Frontal cortex (tissue), 4 donors: ENCODE measurements around the gene RDH5. TPM values are rescaled to one million over a fixed set of nuclear protein-coding genes. Genes with fewer than 3 reads are reported as not detected.

Experiments
- DNase-seq, 2 donors: peaks; one replicate each; pipeline ENCODE4 v3.0.0; 2012; ENCODE audit warnings: low spot score in 2 of 2
- FAIRE-seq: peaks from 2 replicates; lab custom pipeline; 2012; peaks lifted over from hg19 to GRCh38; lab: Jason Lieb, UNC
- total RNA-seq: library from RNA; depleted of rRNA; stranded (reverse); fragments of >200 nt; gene quantifications from one replicate; pipeline ENCODE4 v1.2.3, GENCODE V29; 2014
- donor health status: control.
- donor health status: control.
- donor health status: control.

The RDH5 gene
- 4.5 TPM for total RNA-seq

GRCh38 chr12:55720071-55720564, at the start of gene RDH5:
RDH5 (plus strand) TSS chr12:55720393; CDS start chr12:55721185, 792 bp downstream.
- DNase-seq (no peak), FAIRE-seq (no peak)

DNA sequence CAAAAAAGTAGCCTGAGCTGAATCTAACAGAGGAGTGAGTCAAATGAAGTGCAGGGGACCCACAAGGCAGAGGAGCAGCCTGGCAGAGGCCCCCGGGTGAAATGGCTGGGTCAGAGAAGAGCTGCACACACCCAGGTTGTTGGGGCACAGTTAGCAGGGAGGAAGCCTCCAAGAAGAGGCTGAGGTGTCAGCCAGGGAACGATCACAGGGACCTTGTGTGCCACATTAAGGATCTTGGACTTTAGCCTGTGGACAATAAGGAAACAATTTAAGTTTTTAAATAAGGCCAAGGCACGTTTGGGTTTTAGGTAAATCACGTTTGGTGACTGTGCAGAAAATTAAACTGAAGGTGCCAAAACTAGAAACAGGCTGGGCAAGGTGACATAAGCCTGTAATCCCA, 48.4 kb upstream of the RDH5 start:
- FAIRE-seq (no peak), DNase-seq (no peak)

DNA sequence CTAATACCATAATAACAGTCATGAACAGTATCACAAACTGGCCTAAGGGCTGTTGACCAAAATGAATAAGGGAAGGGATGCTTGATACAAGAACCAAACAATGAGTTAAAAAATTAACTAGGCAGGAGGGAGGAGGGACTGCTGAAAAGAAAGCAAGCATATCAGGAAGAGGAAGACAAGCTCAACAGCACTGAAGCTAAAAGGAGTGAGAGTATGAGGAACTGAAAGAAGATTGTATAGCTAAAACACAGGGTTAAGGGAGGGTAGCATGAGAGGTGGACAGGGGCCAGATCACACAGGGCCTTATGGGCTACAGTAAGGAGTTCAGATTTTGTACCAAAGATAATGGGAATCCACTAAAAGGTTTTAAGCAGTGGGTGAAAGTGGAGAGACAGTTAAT, 46.6 kb upstream of the RDH5 start:
- FAIRE-seq (no peak), DNase-seq (no peak)

- no peak for DNase-seq
These were observed 44.5 kb upstream of the RDH5 start for GRCh38 chr12:55675666-55676065.

GRCh38 chr12:55676707-55677106, 43.5 kb upstream of the RDH5 start:
- FAIRE-seq (no peak), DNase-seq (no peak)

More at GRCh38 chr12:55675666-55676065, 44.5 kb upstream of the RDH5 start:
- no peak for FAIRE-seq

DNA sequence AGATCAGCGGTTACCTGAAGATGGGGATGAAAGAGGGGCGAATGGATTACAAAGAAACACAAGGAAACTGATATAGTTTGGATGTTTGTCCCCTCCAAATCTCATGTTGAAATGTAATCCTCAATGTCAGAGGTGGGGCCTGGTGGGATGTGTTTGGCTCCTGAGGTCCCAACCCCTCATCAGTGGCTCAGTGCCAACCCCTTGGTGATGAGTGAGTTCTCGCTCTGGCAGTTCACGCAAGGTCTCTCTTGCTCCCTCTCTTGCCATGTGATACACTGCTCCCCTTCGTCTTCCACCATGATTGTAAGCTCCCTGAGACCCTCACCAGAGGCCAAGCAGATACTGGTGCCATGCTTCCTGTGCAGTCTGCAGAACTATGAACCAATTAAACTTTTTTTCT, 40.5 kb upstream of the RDH5 start:
- no peak for FAIRE-seq
- DNase-seq: no peak

GRCh38 chr12:55681142-55682077, 38.8 kb upstream of the RDH5 start:
- FAIRE-seq: no peak
- DNase-seq: peak in 1 of 2 donors; percentile 42

DNA sequence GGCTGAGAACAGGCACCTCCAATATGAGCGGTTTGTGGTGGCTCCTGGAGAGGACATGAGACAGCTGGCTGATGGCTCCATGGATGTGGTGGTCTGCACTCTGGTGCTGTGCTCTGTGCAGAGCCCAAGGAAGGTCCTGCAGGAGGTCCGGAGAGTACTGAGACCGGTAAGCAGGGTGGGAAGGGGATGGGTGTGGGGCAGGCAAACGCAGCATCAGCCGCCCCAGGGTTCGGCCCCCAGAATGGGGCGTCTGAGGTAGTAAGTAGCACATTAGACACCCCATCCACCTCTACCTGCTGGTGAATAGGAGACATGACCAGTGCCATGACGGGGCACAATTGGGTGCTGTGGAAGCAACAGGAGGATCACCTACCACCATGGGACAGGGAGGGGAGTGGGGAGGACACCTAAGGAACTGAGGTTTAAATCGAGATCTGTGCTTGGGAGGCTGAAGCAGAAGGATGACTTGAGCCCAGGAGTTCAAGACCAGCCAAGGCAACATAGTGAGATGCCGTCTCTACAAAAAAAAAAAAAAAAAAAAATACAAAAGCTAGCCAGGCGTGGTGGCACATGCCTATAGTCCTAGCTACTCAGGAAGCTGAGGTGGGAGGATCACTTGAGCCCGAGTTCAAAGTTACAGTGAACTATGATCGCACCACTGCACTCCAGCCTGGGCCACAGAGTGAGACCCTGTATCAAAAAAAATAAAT, 38.0 kb upstream of the RDH5 start:
- FAIRE-seq (no peak), DNase-seq (no peak)

DNA sequence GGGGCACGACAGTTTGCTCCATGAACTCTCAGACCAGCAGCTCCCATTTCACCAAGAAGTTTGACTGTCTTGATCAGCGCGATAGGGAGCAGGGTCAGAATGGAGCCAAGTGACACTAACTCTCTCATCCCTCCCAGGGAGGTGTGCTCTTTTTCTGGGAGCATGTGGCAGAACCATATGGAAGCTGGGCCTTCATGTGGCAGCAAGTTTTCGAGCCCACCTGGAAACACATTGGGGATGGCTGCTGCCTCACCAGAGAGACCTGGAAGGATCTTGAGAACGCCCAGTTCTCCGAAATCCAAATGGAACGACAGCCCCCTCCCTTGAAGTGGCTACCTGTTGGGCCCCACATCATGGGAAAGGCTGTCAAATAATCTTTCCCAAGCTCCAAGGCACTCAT, 36.5 kb upstream of the RDH5 start:
- FAIRE-seq: no peak
- no peak for DNase-seq

DNA sequence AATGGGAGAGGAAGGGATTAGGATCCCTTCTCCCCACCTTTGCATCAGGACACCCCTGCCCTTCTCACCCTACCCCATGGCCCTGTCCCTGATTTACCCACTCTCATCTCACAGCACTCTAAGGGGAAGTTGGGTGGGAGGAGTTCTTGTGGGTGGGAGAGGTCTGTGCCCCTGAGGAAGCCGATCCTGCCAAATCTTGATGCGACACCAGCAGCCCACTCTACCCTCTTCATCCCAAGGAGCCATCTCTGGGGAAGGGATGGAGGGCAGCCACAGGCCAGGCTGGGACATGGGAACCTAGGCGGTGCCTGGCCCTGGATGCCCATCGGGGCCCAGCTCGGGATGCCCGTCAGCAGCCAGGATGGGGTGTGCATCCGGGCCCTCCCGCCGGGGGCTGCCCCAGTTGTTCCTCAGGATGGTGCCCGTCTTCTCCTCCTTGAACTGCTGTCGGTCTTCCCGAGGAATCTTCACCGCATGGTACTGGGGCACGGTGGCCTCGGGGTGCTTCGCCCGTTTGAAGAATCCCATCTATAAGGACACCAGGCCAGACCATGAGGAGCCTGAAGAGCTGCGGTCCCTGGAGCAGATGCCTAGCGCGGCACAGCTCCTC, 35.3 kb upstream of the RDH5 start:
- DNase-seq (no peak), FAIRE-seq (no peak)

- no peak for FAIRE-seq
- DNase-seq: no peak
These were observed 34.5 kb upstream of the RDH5 start for GRCh38 chr12:55685671-55686070.

GRCh38 chr12:55686366-55687010, 33.7 kb upstream of the RDH5 start:
- DNase-seq (no peak), FAIRE-seq (no peak)

DNA sequence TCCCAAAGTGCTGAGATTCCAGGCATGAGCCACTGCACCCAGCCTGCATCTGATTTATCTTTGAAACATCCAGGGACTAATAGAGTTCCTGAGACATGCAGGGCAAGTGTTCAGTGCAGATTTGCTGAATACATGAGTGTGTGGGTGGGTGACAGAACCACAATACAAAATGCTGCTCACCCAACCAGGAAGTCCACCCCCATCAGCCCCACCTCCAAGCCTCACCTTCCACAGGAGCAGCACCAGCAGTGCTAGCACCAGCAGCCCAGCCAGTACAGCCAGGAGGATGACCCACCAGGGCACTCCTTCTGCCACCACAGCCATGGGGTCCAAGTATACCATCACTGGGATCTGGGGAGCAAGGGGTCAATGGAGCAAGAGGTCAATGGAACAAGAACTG, 32.4 kb upstream of the RDH5 start:
- FAIRE-seq (no peak), DNase-seq (no peak)

- no peak for FAIRE-seq
- DNase-seq: no peak
These were observed 31.2 kb upstream of the RDH5 start for GRCh38 chr12:55688716-55689655.

- DNase-seq (no peak), FAIRE-seq (no peak)
These were observed 27.4 kb upstream of the RDH5 start for GRCh38 chr12:55692631-55693322.

DNA sequence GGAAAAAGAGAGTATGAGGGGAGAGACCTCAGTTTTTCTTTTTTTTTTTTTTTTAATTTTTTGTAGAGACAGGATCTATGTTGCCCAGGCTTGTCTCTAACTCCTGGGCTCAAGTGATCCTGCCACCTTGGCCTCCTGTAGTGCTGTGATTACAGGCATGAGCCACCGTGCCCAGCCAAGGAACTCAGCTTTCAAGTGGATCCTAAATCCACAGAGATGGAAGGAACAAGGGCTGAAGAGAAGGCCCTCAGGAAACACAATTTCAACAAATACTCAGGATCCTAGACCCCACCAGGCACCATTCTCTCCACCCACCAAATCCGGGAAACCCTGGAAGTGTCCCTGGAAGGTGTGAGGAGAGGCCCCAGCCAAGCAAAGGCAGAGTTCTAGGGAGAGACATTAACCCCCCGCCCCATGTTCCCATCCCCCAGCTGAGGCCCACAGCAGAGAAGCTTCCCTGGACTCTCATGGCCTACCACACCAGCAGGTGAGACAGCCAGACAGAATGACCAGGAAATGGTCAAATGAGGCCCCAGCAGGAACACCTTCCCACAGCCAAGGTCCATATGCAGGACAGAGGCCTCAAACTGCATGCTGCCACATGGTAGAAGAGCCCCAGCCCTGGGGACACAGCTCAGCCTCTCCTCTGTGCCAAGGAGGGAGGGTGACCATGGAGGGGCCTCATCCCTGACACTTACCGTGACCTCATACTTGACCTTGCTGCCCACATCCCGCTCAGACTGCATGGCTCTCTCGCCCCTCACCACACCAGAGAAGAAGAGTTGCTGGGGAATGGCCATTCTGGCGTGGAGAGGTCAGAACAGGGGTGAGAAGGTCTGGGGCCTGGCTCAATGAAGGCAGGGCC, 26.6 kb upstream of the RDH5 start:
- DNase-seq (no peak), FAIRE-seq (no peak)

DNA sequence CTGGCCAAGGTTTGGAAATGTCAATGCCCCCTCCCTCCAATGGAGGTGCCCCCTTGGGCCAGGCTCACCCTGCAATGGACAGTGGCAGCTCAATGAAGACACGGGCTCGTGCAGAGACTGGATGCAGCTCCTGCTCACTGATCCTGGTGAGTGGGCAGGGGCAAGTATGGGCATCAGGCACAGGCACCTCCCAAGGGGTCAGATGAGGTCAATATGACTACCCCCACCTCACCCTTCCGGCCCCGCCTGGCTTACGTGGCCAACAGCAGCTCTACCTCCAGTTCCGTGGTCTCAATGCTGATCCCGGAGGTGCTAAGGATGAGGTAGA, 26.0 kb upstream of the RDH5 start:
- FAIRE-seq: no peak

DNA sequence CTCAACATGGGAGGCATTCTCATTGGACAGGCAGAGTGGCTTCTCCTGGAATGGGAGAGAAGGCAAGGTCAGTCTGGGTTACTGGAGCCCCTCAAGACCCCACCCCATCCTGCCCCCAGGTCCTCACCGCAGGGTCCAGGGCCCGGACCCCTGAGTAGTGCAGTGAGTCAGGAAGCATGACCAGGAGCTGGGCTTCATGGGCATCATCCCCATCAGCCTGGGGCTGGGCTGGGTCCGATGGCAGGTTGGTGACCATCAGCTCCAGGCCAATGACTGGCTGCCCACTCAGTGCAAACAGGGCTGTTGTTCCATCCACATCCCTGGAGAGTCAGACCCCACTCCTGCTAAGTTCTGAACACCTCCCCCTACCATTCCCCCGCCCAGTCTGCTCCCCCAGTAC, 25.5 kb upstream of the RDH5 start:
- FAIRE-seq (no peak), DNase-seq (no peak)

More for the DNA sequence above, 26.0 kb upstream of the RDH5 start:
- no peak for DNase-seq
